GM23248 (cell line): Measurements from ENCODE around the gene RPL10A.

Experiments used
- EZH2 ChIP-seq: fragments of 200-600 bp; sonication (generic); IDR thresholded peaks from 2 replicates; pipeline ENCODE4 v1.6.1; 2018; ENCODE audit warnings: antibody characterized with exemption, mild to moderate bottlenecking; ENCODE audit not compliant: insufficient read depth, poor library complexity, severe bottlenecking
- EZH2phosphoT487 ChIP-seq: fragments of 200-600 bp; sonication (generic); IDR thresholded peaks from 2 replicates; pipeline ENCODE4 v1.6.1; 2018; ENCODE audit warnings: antibody characterized with exemption, moderate library complexity, mild to moderate bottlenecking, low read depth; ENCODE audit not compliant: insufficient read depth

DNA sequence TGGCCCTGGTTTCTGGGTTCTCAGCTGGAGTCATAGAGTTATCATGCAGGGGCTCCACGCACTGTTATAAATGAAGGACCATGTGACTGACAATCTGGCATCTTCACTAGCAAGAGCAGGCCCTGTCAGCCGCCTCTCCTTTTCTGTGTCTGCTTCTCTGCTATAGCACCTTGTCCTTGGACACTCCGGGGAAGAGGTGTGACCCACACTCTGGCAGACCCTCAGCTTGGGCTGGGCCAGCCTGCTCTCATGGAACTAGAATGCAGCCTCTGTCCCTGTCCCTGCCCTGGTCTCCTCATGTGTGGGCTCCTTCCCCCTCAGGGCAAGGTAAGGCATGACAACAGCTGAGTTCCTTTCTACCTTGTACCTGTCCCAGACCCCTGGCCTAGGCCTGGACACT lies 27.0 kb upstream of the RPL10A start:
- no peak for TF ChIP-seq EZH2
- no peak for TF ChIP-seq EZH2phosphoT487
